WTC11 (cell line): Measurements from ENCODE around the gene SAMD10. TPM values are rescaled to one million over a fixed set of nuclear protein-coding genes. Genes with fewer than 3 reads are reported as not detected.

Experiments used
- ATAC-seq: fragments of 200-7000 bp; cut with Tn5 transposase; 2 replicates; pipeline ENCODE4 v1.10.0; 2021; ENCODE audit warnings: mild to moderate bottlenecking, moderate library complexity
- CTCF ChIA-PET: fragments of 300-600 bp; sonication (Branson Sonifier 250); formaldehyde crosslinking; loops from one replicate; lab custom pipeline; 2021; ENCODE audit warnings: antibody characterized with exemption; lab: Charles Lee
- POLR2A ChIA-PET: fragments of 350-600 bp; sonication (Branson Sonifier 250); formaldehyde crosslinking; loops from one replicate; lab custom pipeline; 2021; ENCODE audit warnings: antibody characterized with exemption; lab: Charles Lee
- DNase-seq: peaks from one replicate; pipeline ENCODE4 v3.0.0; 2021; ENCODE audit warnings: low spot score
- H3K27ac Mint-ChIP-seq: 2 replicates; pipeline ENCODE4 v1.8.0; 2021; ENCODE audit warnings: mixed read lengths
- H3K27me3 Mint-ChIP-seq: 2 replicates; pipeline ENCODE4 v1.8.0; 2021; ENCODE audit warnings: low read depth, mild to moderate bottlenecking, moderate library complexity, mixed read lengths
- H3K36me3 Mint-ChIP-seq: 2 replicates; pipeline ENCODE4 v1.8.0; 2021; ENCODE audit warnings: mixed read lengths
- H3K4me1 Mint-ChIP-seq: 2 replicates; pipeline ENCODE4 v1.8.0; 2022; ENCODE audit warnings: mixed read lengths
- H3K4me3 Mint-ChIP-seq: 2 replicates; pipeline ENCODE4 v1.8.0; 2021; ENCODE audit warnings: mild to moderate bottlenecking, moderate library complexity, mixed read lengths
- H3K9me3 Mint-ChIP-seq: 2 replicates; pipeline ENCODE4 v1.8.0; 2021; ENCODE audit warnings: mixed read lengths
- AR ChIP-seq: fragments of 250-450 bp; sonication (Bioruptor Pico); IDR thresholded peaks from 2 replicates; pipeline ENCODE4 v1.9.0; 2021; ENCODE audit warnings: mild to moderate bottlenecking
- CDX4 ChIP-seq: fragments of 250-450 bp; sonication (Bioruptor Pico); IDR thresholded peaks from 2 replicates; pipeline ENCODE4 v1.9.0; 2021; ENCODE audit warnings: moderate library complexity, mild to moderate bottlenecking, inconsistent platforms, borderline replicate concordance
- FOXK1 ChIP-seq: sonication (generic); formaldehyde crosslinking; IDR thresholded peaks from 2 replicates; pipeline ENCODE4 v1.8.0; 2022; ENCODE audit warnings: mild to moderate bottlenecking, moderate library complexity, missing genetic modification reagents
- FOXP1 ChIP-seq: sonication (generic); formaldehyde crosslinking; IDR thresholded peaks from 2 replicates; pipeline ENCODE4 v1.8.0; 2022; ENCODE audit warnings: missing genetic modification reagents, mild to moderate bottlenecking, moderate library complexity, borderline replicate concordance
- IRF2 ChIP-seq: sonication (generic); formaldehyde crosslinking; IDR thresholded peaks from 2 replicates; pipeline ENCODE4 v1.8.0; 2022; ENCODE audit warnings: low read depth, missing genetic modification reagents, borderline replicate concordance
- MXD4 ChIP-seq: fragments of 250-450 bp; sonication (Bioruptor Pico); IDR thresholded peaks from 2 replicates; pipeline ENCODE4 v1.8.0; 2021; ENCODE audit warnings: mild to moderate bottlenecking, moderate library complexity, borderline replicate concordance
- PREB ChIP-seq: sonication (generic); formaldehyde crosslinking; IDR thresholded peaks from 2 replicates; pipeline ENCODE4 v1.8.1; 2022; ENCODE audit warnings: mild to moderate bottlenecking, missing genetic modification reagents, moderate library complexity, borderline replicate concordance
- RELA ChIP-seq: sonication (generic); formaldehyde crosslinking; IDR thresholded peaks from 2 replicates; pipeline ENCODE4 v1.8.1; 2022; ENCODE audit warnings: missing genetic modification reagents, mild to moderate bottlenecking, borderline replicate concordance
- RORB ChIP-seq: fragments of 250-450 bp; sonication (Bioruptor Pico); IDR thresholded peaks from 2 replicates; pipeline ENCODE4 v1.9.0; 2021; ENCODE audit warnings: mild to moderate bottlenecking
- SMAD4 ChIP-seq: sonication (generic); formaldehyde crosslinking; IDR thresholded peaks from 2 replicates; pipeline ENCODE4 v1.8.0; 2022; ENCODE audit warnings: mild to moderate bottlenecking, missing genetic modification reagents
- SOX15 ChIP-seq: fragments of 250-450 bp; sonication (Bioruptor Pico); IDR thresholded peaks from 2 replicates; pipeline ENCODE4 v1.9.0; 2021; ENCODE audit warnings: mild to moderate bottlenecking
- TEAD1 ChIP-seq: sonication (generic); formaldehyde crosslinking; IDR thresholded peaks from 2 replicates; pipeline ENCODE4 v1.8.0; 2022; ENCODE audit warnings: mild to moderate bottlenecking, missing genetic modification reagents
- ZNF121 ChIP-seq: sonication (generic); formaldehyde crosslinking; IDR thresholded peaks from 2 replicates; pipeline ENCODE4 v1.8.0; 2023; ENCODE audit warnings: missing genetic modification reagents
- ZNF232 ChIP-seq: sonication (generic); formaldehyde crosslinking; IDR thresholded peaks from 2 replicates; pipeline ENCODE4 v1.8.0; 2022; ENCODE audit warnings: mild to moderate bottlenecking, missing genetic modification reagents
- ZNF317 ChIP-seq: sonication (generic); formaldehyde crosslinking; IDR thresholded peaks from 2 replicates; pipeline ENCODE4 v1.8.1; 2023; ENCODE audit warnings: low read depth, mild to moderate bottlenecking, moderate library complexity, missing genetic modification reagents, borderline replicate concordance
- ZNF396 ChIP-seq: fragments of 250-450 bp; sonication (Bioruptor Pico); IDR thresholded peaks from 2 replicates; pipeline ENCODE4 v1.8.0; 2021; ENCODE audit warnings: mild to moderate bottlenecking, moderate library complexity, borderline replicate concordance
- ZNF416 ChIP-seq: fragments of 250-450 bp; sonication (Bioruptor Pico); IDR thresholded peaks from 2 replicates; pipeline ENCODE4 v1.9.0; 2021; ENCODE audit warnings: mild to moderate bottlenecking, inconsistent platforms
- total RNA-seq: library from RNA; stranded (reverse); gene quantifications from 3 replicates; pipeline ENCODE4 v1.2.3, GENCODE V29; 2021
- TF ChIP-seq, protein P1 (sequence below): sonication (generic); formaldehyde crosslinking; IDR thresholded peaks from 2 replicates; pipeline ENCODE4 v1.8.1; 2023; ENCODE audit warnings: mild to moderate bottlenecking, missing genetic modification reagents, moderate library complexity
- TF ChIP-seq, protein P2 (sequence below): sonication (generic); formaldehyde crosslinking; IDR thresholded peaks from 2 replicates; pipeline ENCODE4 v1.8.0; 2023; ENCODE audit warnings: mild to moderate bottlenecking, missing genetic modification reagents

The SAMD10 gene
- total RNA-seq, 1 experiment from 2014 or later: 6.2 TPM

DNA sequence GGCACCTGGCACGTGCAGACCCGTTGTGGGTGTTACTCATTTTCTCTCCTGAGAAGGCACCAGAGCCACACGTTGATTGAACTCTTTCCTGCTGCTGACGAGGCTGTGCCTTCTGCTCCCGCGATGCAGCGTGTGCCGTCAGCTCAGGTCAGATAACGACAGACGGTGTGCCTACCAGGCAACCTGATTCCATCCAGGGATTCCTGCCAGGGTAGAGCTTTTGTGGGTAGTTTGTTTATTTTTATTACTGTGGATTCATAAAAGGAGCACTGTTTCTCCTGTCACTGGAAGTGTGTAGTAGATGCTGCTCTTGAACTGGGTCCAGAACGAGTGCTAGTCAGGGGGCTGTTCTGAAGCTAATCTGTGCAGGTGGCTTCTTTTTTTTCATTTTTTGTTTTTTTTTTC lies 22.2 kb upstream of the SAMD10 start:
- ChIA-PET POLR2A (no interaction called here), CTCF (interaction anchor here (1.4 kb wide), 1 partner anchor 21 kb away, joined by 3 read pairs; no protein-coding TSS in a partner anchor)
- Mint-ChIP-seq H3K27me3 (no peaks in the 10 kb centered on the region), H3K4me3 (no peak overlapping the region), H3K9me3 (no peaks in the 10 kb centered on the region), H3K4me1 (no peaks in the 10 kb centered on the region), H3K27ac (no peak overlapping the region), H3K36me3 (peaks cover 61% of the 10 kb centered on the region)
- DNase-seq (no peak), ATAC-seq (no peak)
- no peak for TF ChIP-seq IRF2 (CRISPR knock-in tag)

GRCh38 chr20:64000906-64001305 lies 21.5 kb upstream of the SAMD10 start:
- no peaks in the 10 kb centered on the region for H3K27me3 Mint-ChIP-seq
- H3K9me3 Mint-ChIP-seq: no peaks in the 10 kb centered on the region
- TF ChIP-seq TEAD1 (no peak), RORB (CRISPR knock-in tag) (no peak), MXD4 (CRISPR knock-in tag) (no peak), SOX15 (CRISPR knock-in tag) (no peak), CDX4 (CRISPR knock-in tag) (no peak), PREB (CRISPR knock-in tag) (no peak), ZNF121 (CRISPR knock-in tag) (no peak), SMAD4 (CRISPR knock-in tag) (no peak), ZNF232 (CRISPR knock-in tag) (no peak), ZNF416 (no peak), ZNF317 (CRISPR knock-in tag) (no peak), FOXK1 (CRISPR knock-in tag) (no peak), FOXP1 (CRISPR knock-in tag) (no peak), ZNF396 (no peak), AR (CRISPR knock-in tag) (no peak), RELA (CRISPR knock-in tag) (no peak)
- TF ChIP-seq, protein P1, sequence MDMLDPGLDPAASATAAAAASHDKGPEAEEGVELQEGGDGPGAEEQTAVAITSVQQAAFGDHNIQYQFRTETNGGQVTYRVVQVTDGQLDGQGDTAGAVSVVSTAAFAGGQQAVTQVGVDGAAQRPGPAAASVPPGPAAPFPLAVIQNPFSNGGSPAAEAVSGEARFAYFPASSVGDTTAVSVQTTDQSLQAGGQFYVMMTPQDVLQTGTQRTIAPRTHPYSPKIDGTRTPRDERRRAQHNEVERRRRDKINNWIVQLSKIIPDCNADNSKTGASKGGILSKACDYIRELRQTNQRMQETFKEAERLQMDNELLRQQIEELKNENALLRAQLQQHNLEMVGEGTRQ (CRISPR knock-in tag): no peak
- TF ChIP-seq, protein P2, sequence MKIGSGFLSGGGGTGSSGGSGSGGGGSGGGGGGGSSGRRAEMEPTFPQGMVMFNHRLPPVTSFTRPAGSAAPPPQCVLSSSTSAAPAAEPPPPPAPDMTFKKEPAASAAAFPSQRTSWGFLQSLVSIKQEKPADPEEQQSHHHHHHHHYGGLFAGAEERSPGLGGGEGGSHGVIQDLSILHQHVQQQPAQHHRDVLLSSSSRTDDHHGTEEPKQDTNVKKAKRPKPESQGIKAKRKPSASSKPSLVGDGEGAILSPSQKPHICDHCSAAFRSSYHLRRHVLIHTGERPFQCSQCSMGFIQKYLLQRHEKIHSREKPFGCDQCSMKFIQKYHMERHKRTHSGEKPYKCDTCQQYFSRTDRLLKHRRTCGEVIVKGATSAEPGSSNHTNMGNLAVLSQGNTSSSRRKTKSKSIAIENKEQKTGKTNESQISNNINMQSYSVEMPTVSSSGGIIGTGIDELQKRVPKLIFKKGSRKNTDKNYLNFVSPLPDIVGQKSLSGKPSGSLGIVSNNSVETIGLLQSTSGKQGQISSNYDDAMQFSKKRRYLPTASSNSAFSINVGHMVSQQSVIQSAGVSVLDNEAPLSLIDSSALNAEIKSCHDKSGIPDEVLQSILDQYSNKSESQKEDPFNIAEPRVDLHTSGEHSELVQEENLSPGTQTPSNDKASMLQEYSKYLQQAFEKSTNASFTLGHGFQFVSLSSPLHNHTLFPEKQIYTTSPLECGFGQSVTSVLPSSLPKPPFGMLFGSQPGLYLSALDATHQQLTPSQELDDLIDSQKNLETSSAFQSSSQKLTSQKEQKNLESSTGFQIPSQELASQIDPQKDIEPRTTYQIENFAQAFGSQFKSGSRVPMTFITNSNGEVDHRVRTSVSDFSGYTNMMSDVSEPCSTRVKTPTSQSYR (CRISPR knock-in tag): no peak
- peaks cover 67% of the 10 kb centered on the region for H3K36me3 Mint-ChIP-seq
- ChIA-PET POLR2A (interaction anchor here (0.6 kb wide), 1 partner anchor 141 kb away, joined by 3 read pairs; no protein-coding TSS in a partner anchor), CTCF (interaction anchor here (1.0 to 1.4 kb wide), 2 partner anchors 20 to 38 kb away, joined by 3 read pairs; no protein-coding TSS in a partner anchor)
- no peak overlapping the region for H3K4me3 Mint-ChIP-seq
- H3K27ac Mint-ChIP-seq: no peak overlapping the region
- DNase-seq (no peak), ATAC-seq (no peak)
- H3K4me1 Mint-ChIP-seq: no peaks in the 10 kb centered on the region
